ENCODE measurements around the gene CEP63. TPM values are rescaled to one million over a fixed set of nuclear protein-coding genes. Genes with fewer than 3 reads are reported as not detected.

The CEP63 gene
- total and polyA plus RNA-seq, 2 of the 8 experiments (the other 6 are each of a cell fraction or from before 2014, with no cell fraction given), result 5.3 to 18.2 TPM

- TF ChIP-seq TAF7 (optimal IDR thresholded peaks at IDR 0.05; ENCODE audit: borderline replicate concordance, low read depth, low read length) (no peak), MAX (IDR thresholded peaks at IDR 0.05) (no peak), POU5F1 (IDR thresholded peaks at IDR 0.05; ENCODE audit: low read depth, low read length) (no peak), TEAD4 (IDR thresholded peaks at IDR 0.05; ENCODE audit: low read depth, low read length) (no peak), RFX5 (IDR thresholded peaks at IDR 0.05; ENCODE audit: borderline replicate concordance, low read depth, low read length) (no peak), BACH1 (IDR thresholded peaks at IDR 0.05; ENCODE audit: low read length) (no peak), SIRT6 (IDR thresholded peaks at IDR 0.05; ENCODE audit: low read length) (no peak)
Observed at GRCh38 chr3:134617608-134618477, 132.0 kb downstream of the CEP63 start (continued).

All from H1 (cell line).